GM18951 (cell line): ENCODE results near the gene LRRC71.

ENCODE experiments used
- POLR2A ChIP-seq: IDR thresholded peaks from 4 replicates; pipeline ENCODE4 v1.6.1; 2011; ENCODE audit warnings: mild to moderate bottlenecking; ENCODE audit not compliant: insufficient read length, insufficient read depth; ENCODE audit errors: extremely low read depth
- in situ Hi-C: fragments of 300-500 bp; cut with MboI; formaldehyde crosslinking; loops from one replicate; pipeline ENCODE4 v1.12.0; 2022; ENCODE audit warnings: low sequenced_read_pairs, mixed read lengths, inconsistent platforms; ENCODE audit not compliant: unreplicated experiment

The LRRC71 gene

DNA sequence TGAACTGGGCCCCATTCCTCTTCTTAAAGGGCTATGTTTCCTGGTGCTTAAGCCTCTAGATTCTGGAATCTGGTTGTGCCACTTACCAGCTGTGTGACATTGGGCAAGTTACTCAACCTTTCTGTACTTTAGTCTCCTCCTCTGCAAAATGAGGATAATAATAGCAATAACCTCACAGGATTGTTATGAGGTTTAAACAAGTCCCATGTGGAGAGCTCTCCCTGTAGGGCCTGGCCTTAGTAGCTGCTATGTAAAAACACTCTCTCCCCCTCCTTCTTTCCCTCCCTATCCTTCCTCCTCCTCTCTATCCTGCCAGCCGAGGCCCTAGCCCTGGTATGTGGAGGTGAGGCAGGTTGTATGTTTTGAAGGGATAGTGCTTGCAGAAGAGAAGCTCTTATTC lies 35.1 kb upstream of the LRRC71 start:
- in situ Hi-C loops = no loop called here
- no peak for TF ChIP-seq POLR2A

GRCh38 chr1:156885880-156886355 lies 34.5 kb upstream of the LRRC71 start:
- TF ChIP-seq POLR2A = no peak
- in situ Hi-C loops = no loop called here

- in situ Hi-C loops = no loop called here
- TF ChIP-seq POLR2A = no peak
Measured at GRCh38 chr1:156886583-156887281, 33.7 kb upstream of the LRRC71 start.

GRCh38 chr1:156887317-156887716 lies 33.1 kb upstream of the LRRC71 start:
- in situ Hi-C loops = no loop called here
- no peak for TF ChIP-seq POLR2A

DNA sequence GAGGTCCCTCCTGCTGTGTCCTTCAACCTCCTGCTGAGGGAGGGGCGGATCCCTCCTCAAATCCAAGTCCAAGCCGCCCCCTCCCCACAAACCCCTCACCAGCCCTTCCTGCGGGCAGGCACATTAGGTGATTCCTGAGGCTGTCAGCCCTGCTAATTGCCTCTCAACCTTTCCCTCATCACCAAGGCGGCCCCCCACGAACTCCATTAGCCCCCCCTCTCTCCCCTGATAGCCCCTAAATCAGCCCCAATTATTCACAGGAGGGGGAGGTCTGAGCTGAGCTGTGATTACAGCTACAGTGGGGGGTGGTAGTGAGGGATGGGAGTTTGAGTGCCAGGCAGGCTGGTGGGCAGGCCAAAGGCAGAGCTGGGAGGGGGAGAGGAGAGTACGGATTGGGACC lies 32.7 kb upstream of the LRRC71 start:
- TF ChIP-seq POLR2A = no peak
- in situ Hi-C loops = no loop called here

- in situ Hi-C loops = no loop called here
- TF ChIP-seq POLR2A = no peak
Measured at GRCh38 chr1:156889802-156890580, 30.4 kb upstream of the LRRC71 start.

DNA sequence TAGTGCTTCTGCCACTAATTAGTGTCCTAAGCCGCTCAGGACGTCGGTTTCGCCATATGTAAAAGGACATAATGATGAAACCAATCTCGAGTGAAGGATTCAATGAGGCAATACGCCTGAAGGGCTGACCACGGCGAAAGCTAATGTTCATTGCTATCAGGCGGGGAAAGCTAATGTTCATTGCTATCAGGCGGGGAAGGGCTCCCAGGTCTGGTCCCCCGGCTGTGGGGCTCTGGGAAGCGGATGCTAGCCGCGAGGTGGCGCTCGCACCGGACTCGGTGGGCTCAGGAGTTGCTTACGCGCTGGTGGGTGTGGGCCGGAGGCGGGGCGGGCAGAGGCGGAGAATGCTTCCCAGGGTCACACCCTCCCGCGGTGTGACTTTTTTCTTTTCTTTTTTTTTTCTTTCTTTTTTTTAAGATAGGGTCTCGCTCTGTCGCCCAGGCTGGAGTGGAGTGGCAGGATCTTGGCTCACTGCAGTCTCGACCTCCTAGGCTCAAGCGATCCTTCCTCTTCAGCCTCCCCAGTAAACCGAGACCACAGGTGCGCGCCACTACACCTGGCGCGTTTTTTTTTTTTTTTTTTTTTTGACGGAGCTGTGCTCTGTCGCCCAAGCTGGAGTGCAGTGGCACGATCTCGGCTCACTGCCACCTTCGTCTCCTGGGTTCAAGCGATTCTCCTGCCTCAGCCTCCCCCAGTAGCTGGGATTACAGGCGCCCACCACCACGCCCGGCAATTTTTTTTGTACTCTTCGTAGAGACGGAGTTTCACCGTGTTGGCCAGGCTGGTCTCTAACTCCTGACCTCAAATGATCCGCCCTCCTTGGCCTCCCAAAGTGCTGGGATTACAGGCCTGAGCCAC lies 28.0 kb upstream of the LRRC71 start:
- in situ Hi-C loops = no loop called here

DNA sequence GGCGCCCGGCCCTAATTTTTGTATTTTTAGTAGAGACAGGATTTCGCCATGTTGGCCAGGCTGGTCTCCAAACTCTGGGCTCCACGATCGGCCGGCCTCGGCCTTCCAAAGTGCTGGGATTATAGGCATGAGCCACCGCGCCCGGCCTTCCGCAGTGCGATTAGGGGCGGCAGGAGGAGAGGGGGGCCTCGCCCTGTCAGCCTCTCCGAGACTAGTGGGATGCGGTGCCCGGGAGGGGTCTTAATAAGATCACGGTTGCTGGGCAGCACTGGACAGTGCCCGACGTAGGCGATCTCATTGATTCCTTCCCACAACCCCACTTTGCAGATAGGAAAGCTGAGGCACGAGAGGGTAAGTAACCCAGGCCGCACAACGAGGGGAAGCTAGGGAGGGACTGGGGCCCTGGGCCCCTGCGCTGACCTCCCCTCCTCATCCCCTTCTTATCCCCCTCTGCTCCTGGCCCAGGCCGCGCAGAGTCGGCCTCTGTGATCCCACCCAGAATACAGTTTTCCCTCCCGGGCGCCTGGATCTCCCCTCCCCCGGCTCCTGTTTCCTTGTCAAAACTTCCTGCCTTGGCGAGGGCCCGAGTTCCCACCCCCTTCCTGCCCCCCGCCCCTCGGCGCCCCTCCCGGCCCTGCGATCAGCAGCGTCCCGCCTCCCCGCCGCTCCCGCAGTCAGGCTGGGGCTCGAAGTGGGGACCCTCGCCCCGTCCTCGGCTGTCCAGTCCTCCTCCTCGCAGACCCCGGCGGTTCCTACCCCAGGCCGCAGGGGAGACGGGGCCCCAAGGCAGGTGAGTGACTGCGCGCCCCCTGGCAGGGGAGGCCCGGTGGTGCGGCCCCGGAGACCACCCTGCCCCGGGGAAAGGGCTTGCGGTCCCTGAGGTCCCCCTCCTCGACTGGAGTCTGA lies 27.1 kb upstream of the LRRC71 start, which contains the start of gene PEAR1:
PEAR1 (plus strand) TSS at position 671 of the 906 bp plus-strand sequence. CDS start 10,209 bp downstream, outside the sequence.
- TF ChIP-seq POLR2A = no peak
- in situ Hi-C loops = no loop called here

More for the DNA sequence above, 28.0 kb upstream of the LRRC71 start:
- TF ChIP-seq POLR2A = no peak

DNA sequence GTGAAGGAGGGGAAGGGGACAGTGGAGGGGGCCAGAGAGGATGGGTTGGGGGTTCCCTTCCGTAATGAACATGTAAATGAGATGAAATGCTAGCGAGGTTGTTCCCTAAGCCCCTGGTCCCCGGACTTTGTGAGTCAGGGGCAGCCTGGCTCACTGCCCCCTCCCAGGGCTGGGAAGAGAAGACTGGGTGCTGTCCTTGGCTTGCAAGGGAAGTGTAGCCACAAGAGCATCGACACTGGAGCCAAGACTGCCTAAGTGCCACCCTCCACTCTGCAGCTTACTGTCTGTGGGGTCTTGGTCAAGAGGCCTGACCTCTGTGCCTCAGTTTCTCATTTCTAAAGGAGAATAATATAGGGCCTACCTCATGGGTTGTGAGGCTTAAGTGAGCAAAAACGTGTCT lies 26.4 kb upstream of the LRRC71 start:
- no peak for TF ChIP-seq POLR2A
- in situ Hi-C loops = no loop called here

GRCh38 chr1:156894711-156895454 lies 25.5 kb upstream of the LRRC71 start:
- no peak for TF ChIP-seq POLR2A

DNA sequence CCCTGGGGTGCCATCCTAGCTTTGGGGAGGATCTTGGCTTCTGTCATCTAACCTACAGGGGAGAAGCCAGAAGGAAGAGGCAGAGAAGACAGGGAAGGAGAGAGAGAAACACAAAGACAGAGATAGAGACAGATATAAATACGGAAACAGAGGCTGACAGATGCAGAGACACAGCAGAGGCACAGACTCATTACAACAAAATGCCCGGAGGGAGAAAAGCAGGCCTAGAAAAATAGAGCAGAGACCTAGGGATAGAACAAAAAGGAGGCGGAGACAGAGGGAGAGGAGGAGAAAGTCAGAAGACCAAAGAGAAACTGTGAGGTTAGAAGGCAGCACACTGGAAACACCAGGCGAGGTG lies 25.0 kb upstream of the LRRC71 start:
- TF ChIP-seq POLR2A = no peak
- in situ Hi-C loops = no loop called here

More at GRCh38 chr1:156894711-156895454, 25.5 kb upstream of the LRRC71 start:
- in situ Hi-C loops = no loop called here
